Fibroblast of skin of right biceps (primary cell): Measurements from ENCODE around the gene POU3F1.

Source experiments
- DNase-seq: peaks from one replicate; pipeline ENCODE4 v3.0.0-alpha.2; 2013

Gene POU3F1

GRCh38 chr1:38003261-38004250, 43.0 kb downstream of the POU3F1 start:
- DNase-seq, result peak; percentile 56

GRCh38 chr1:38000529-38001455, 45.8 kb downstream of the POU3F1 start:
- peak; percentile 92 for DNase-seq

GRCh38 chr1:38000233-38000528, 46.4 kb downstream of the POU3F1 start:
- no peak for DNase-seq

GRCh38 chr1:37999430-38000232, 47.0 kb downstream of the POU3F1 start:
- peak; percentile 84 for DNase-seq

- DNase-seq, result no peak
Measured at GRCh38 chr1:37998913-37999429, 47.6 kb downstream of the POU3F1 start.

- DNase-seq, result no peak
Measured at GRCh38 chr1:37998089-37998808, 48.3 kb downstream of the POU3F1 start.

GRCh38 chr1:37997256-37998088, 49.1 kb downstream of the POU3F1 start:
- DNase-seq, result no peak

GRCh38 chr1:37995751-37996345, 50.7 kb downstream of the POU3F1 start:
- peak; percentile 97 for DNase-seq

- no peak for DNase-seq
Measured at GRCh38 chr1:37994886-37995566, 51.6 kb downstream of the POU3F1 start.
